Neural cell (in vitro differentiated cells): ENCODE results near the gene EYA2. TPM values are rescaled to one million over a fixed set of nuclear protein-coding genes. Genes with fewer than 3 reads are reported as not detected.
"Not testable (repeated sequence)": the region's sequence is repeated elsewhere in the genome, so short reads cannot be mapped to it uniquely, and the experiment has no call there.

ENCODE experiments used
- H2AFZ ChIP-seq: fragments of 200-600, 300-800 bp; sonication (generic), shearing (Covaris generic); 2 replicates; pipeline ENCODE4 v1.6.0; 2014; ENCODE audit warnings: low read depth, mild to moderate bottlenecking, antibody characterized with exemption, low read length, moderate library complexity
- H3F3A ChIP-seq: fragments of 200-600 bp; shearing (Covaris generic); 2 replicates; pipeline ENCODE4 v1.6.1; 2016; ENCODE audit warnings: mild to moderate bottlenecking, moderate library complexity, mixed read lengths, antibody characterized with exemption, low read length; ENCODE audit not compliant: insufficient read depth, poor library complexity, severe bottlenecking
- H3K27ac ChIP-seq: fragments of 200-600, 300-800 bp; sonication (generic), shearing (Covaris generic); 2 replicates; pipeline ENCODE4 v1.5.1; 2014; ENCODE audit warnings: mild to moderate bottlenecking, low read length, moderate library complexity
- H3K27me3 ChIP-seq: fragments of 300-800, 200-600 bp; sonication (generic), shearing (Covaris generic); 2 replicates; pipeline ENCODE4 v1.6.0; 2014; ENCODE audit warnings: mild to moderate bottlenecking, low read depth, low read length, moderate library complexity; ENCODE audit not compliant: insufficient read depth
- H3K36me3 ChIP-seq: fragments of 300-800, 200-600 bp; sonication (generic), shearing (Covaris generic); 2 replicates; pipeline ENCODE4 v1.5.1; 2014; ENCODE audit warnings: mild to moderate bottlenecking, antibody characterized with exemption, low read length, moderate library complexity; ENCODE audit not compliant: insufficient read depth
- H3K4me2 ChIP-seq: fragments of 300-800, 200-600 bp; sonication (generic), shearing (Covaris generic); 2 replicates; pipeline ENCODE4 v1.6.0; 2014; ENCODE audit warnings: mild to moderate bottlenecking, low read length
- H3K4me3 ChIP-seq: fragments of 300-800, 200-600 bp; sonication (generic), shearing (Covaris generic); 2 replicates; pipeline ENCODE4 v1.5.1; 2014; ENCODE audit warnings: mild to moderate bottlenecking, low read length, moderate library complexity
- H3K79me2 ChIP-seq: fragments of 200-600 bp; shearing (Covaris generic); replicated peaks from 2 replicates; pipeline ENCODE4 v1.6.0; 2014; ENCODE audit warnings: mild to moderate bottlenecking, low read length, moderate library complexity; ENCODE audit not compliant: insufficient read depth
- H3K9ac ChIP-seq: fragments of 300-800, 200-600 bp; sonication (generic), shearing (Covaris generic); 2 replicates; pipeline ENCODE4 v1.6.1; 2016; ENCODE audit warnings: mild to moderate bottlenecking, low read length, mixed read lengths
- H3K9me2 ChIP-seq: fragments of 200-600 bp; shearing (Covaris generic); 2 replicates; pipeline ENCODE4 v1.6.1; 2016; ENCODE audit warnings: mild to moderate bottlenecking, low read length, mixed read lengths; ENCODE audit not compliant: insufficient read depth
- H3K9me3 ChIP-seq: fragments of 200-600, 300-800 bp; sonication (generic), shearing (Covaris generic); 2 replicates; pipeline ENCODE4 v1.6.1; 2016; ENCODE audit warnings: mild to moderate bottlenecking, mixed run types, low read length, moderate library complexity, mixed read lengths
- H4K20me1 ChIP-seq: fragments of 200-600 bp; shearing (Covaris generic); 2 replicates; pipeline ENCODE4 v1.6.1; 2016; ENCODE audit warnings: mild to moderate bottlenecking, mixed run types; ENCODE audit not compliant: insufficient read depth
- CTCF ChIP-seq: fragments of 450-650 bp; IDR thresholded peaks from 2 replicates; pipeline ENCODE4 v1.5.1; 2014; ENCODE audit warnings: antibody characterized with exemption, mild to moderate bottlenecking, moderate library complexity; ENCODE audit not compliant: poor library complexity, severe bottlenecking
- EP300 ChIP-seq: fragments of 450-650 bp; conservative IDR thresholded peaks from 2 replicates; pipeline ENCODE4 v1.6.1; 2014; ENCODE audit warnings: antibody characterized with exemption, mild to moderate bottlenecking, moderate library complexity; ENCODE audit not compliant: poor library complexity, severe bottlenecking
- EZH2 ChIP-seq: fragments of 200-600, 300-800 bp; shearing (Covaris generic), sonication (generic); IDR thresholded peaks from 2 replicates; pipeline ENCODE4 v1.6.1; 2014; ENCODE audit warnings: antibody characterized with exemption, low read length, borderline replicate concordance, mild to moderate bottlenecking; ENCODE audit not compliant: insufficient read depth, poor library complexity, severe bottlenecking
- MXI1 ChIP-seq: fragments of 450-650 bp; conservative IDR thresholded peaks from 2 replicates; pipeline ENCODE4 v1.6.1; 2014; ENCODE audit warnings: antibody characterized with exemption, mild to moderate bottlenecking; ENCODE audit not compliant: poor library complexity, severe bottlenecking
- POLR2AphosphoS5 ChIP-seq: IDR thresholded peaks from 2 replicates; pipeline ENCODE4 v1.6.1; 2012
- RAD21 ChIP-seq: fragments of 450-650 bp; conservative IDR thresholded peaks from 2 replicates; pipeline ENCODE4 v1.6.1; 2014; ENCODE audit warnings: antibody characterized with exemption, mild to moderate bottlenecking, moderate library complexity
- REST ChIP-seq: IDR thresholded peaks from 2 replicates; pipeline ENCODE4 v1.6.1; 2012; ENCODE audit warnings: borderline replicate concordance
- SMC3 ChIP-seq: fragments of 450-650 bp; conservative IDR thresholded peaks from 2 replicates; pipeline ENCODE4 v1.6.1; 2014; ENCODE audit warnings: antibody characterized with exemption, mild to moderate bottlenecking, moderate library complexity; ENCODE audit not compliant: poor library complexity
- TAF1 ChIP-seq: IDR thresholded peaks from 2 replicates; pipeline ENCODE4 v1.6.1; 2012; ENCODE audit warnings: low read depth
- polyA plus RNA-seq: library from polyadenylated mRNA; depleted of rRNA; stranded (reverse); fragments of >200 nt; gene quantifications from 2 replicates; pipeline ENCODE4 v1.2.3, GENCODE V29; 2014

EYA2 gene
- polyA plus RNA-seq, 1 donor from 2014 or later: 0.88 TPM

- no peak overlapping the region for H3K4me2 ChIP-seq
Observed at GRCh38 chr20:46959821-46960220, 65.2 kb downstream of the EYA2 start.

GRCh38 chr20:46960536-46960935 lies 65.9 kb downstream of the EYA2 start:
- H3K4me2 ChIP-seq: no peak overlapping the region
- no peaks in the 10 kb centered on the region for H3K9me2 ChIP-seq
- no peak overlapping the region for H3K9ac ChIP-seq
- H2AFZ ChIP-seq: no peak overlapping the region
- H3K27ac ChIP-seq: no peak overlapping the region
- H3F3A ChIP-seq: no peaks in the 10 kb centered on the region
- H4K20me1 ChIP-seq: no peaks in the 10 kb centered on the region
- no peaks in the 10 kb centered on the region for H3K27me3 ChIP-seq
- no peak overlapping the region for H3K4me3 ChIP-seq
- TF ChIP-seq TAF1 (no peak), SMC3 (no peak), CTCF (no peak), EZH2 (no peak), EP300 (no peak), MXI1 (no peak)
- no peaks in the 10 kb centered on the region for H3K9me3 ChIP-seq
- no peaks in the 10 kb centered on the region for H3K36me3 ChIP-seq
- no peaks in the 10 kb centered on the region for H3K79me2 ChIP-seq

More at GRCh38 chr20:46959821-46960220, 65.2 kb downstream of the EYA2 start:
- Histone ChIP-seq H3K79me2 (no peaks in the 10 kb centered on the region), H3K27ac (no peak overlapping the region), H3K9me2 (no peaks in the 10 kb centered on the region), H3F3A (no peaks in the 10 kb centered on the region), H4K20me1 (no peaks in the 10 kb centered on the region), H2AFZ (no peak overlapping the region), H3K36me3 (no peaks in the 10 kb centered on the region), H3K9me3 (no peaks in the 10 kb centered on the region), H3K4me3 (no peak overlapping the region), H3K27me3 (no peaks in the 10 kb centered on the region), H3K9ac (no peak overlapping the region)
- TF ChIP-seq TAF1 (no peak), EP300 (no peak), CTCF (no peak), REST (no peak), POLR2AphosphoS5 (no peak), SMC3 (no peak), MXI1 (no peak), EZH2 (no peak), RAD21 (no peak)

GRCh38 chr20:46961968-46962367 lies 67.3 kb downstream of the EYA2 start:
- not testable (repeated sequence) for H3K4me2 ChIP-seq, H3K36me3 ChIP-seq, H3F3A ChIP-seq, H3K4me3 ChIP-seq, H3K27me3 ChIP-seq, H4K20me1 ChIP-seq, H2AFZ ChIP-seq, H3K9ac ChIP-seq, H3K9me3 ChIP-seq, H3K9me2 ChIP-seq, H3K79me2 ChIP-seq, H3K27ac ChIP-seq
